Measurements from ENCODE around the gene KCNJ18.
"Not testable (repeated sequence)": the region's sequence is repeated elsewhere in the genome, so short reads cannot be mapped to it uniquely, and the experiment has no call there.

DNA sequence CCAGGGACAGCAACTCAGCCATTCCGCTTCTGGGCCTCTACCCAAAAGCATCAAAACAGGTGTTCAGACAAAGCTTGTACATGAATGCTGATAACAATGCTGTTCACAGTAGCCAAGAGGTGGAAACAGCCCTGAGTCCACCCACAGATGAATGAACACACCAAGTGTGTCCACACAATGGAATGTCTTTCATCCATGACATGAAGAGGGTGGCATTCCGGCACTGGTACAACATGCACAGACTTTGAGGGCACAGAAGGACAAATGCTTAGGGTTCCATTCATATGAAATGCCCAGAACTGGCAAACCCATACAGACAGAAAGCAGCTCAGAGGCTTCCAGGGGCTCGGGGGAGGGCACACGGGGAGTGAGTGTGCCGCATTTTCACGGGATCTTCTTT lies 49.2 kb downstream of the KCNJ18 start:
- TF ChIP-seq POLR2AphosphoS5, POLR2A, SPI1, TAF1 (IDR thresholded peaks at IDR 0.05; ENCODE audit: low read depth, low read length): not testable (repeated sequence)
